NCI-H446 treated with DMSO at 0.1 percent for 48 hours (cell line): Measurements from ENCODE around the gene ARID1B.

ENCODE experiments used
- DNase-seq: peaks from one replicate; lab custom pipeline; 2025; lab: John Stamatoyannopoulos, UW

The ARID1B gene

GRCh38 chr6:156852147-156852857, 75.1 kb downstream of the ARID1B start:
- no peak for DNase-seq

- no peak for DNase-seq
Measured at GRCh38 chr6:156852858-156853216, 75.7 kb downstream of the ARID1B start.

GRCh38 chr6:156853733-156854132, 76.6 kb downstream of the ARID1B start:
- DNase-seq = no peak

GRCh38 chr6:156854466-156855161, 77.4 kb downstream of the ARID1B start:
- DNase-seq = no peak

GRCh38 chr6:156857573-156857972, 80.4 kb downstream of the ARID1B start:
- no peak for DNase-seq

GRCh38 chr6:156859686-156860085, 82.5 kb downstream of the ARID1B start:
- no peak for DNase-seq

GRCh38 chr6:156862711-156863110, 85.5 kb downstream of the ARID1B start:
- DNase-seq = no peak

- no peak for DNase-seq
Measured at GRCh38 chr6:156863504-156863903, 86.3 kb downstream of the ARID1B start.

- DNase-seq = no peak
Measured at GRCh38 chr6:156864557-156864956, 87.4 kb downstream of the ARID1B start.

- no peak for DNase-seq
Measured at GRCh38 chr6:156865019-156865629, 87.9 kb downstream of the ARID1B start.

GRCh38 chr6:156866220-156867015, 89.2 kb downstream of the ARID1B start:
- DNase-seq = no peak

- DNase-seq = no peak
Measured at GRCh38 chr6:156867121-156867520, 89.9 kb downstream of the ARID1B start.

GRCh38 chr6:156868385-156868784, 91.2 kb downstream of the ARID1B start:
- no peak for DNase-seq

- no peak for DNase-seq
Measured at GRCh38 chr6:156869980-156870398, 92.8 kb downstream of the ARID1B start.

- DNase-seq = no peak
Measured at GRCh38 chr6:156870924-156871539, 93.9 kb downstream of the ARID1B start.

- no peak for DNase-seq
Measured at GRCh38 chr6:156872903-156873302, 95.7 kb downstream of the ARID1B start.

GRCh38 chr6:156873654-156874380, 96.6 kb downstream of the ARID1B start:
- no peak for DNase-seq

- DNase-seq = no peak
Measured at GRCh38 chr6:156875062-156875461, 97.9 kb downstream of the ARID1B start.

GRCh38 chr6:156876302-156876701, 99.1 kb downstream of the ARID1B start:
- DNase-seq = no peak

GRCh38 chr6:156877126-156877863, 100.1 kb downstream of the ARID1B start:
- no peak for DNase-seq

- no peak for DNase-seq
Measured at GRCh38 chr6:156878681-156879080, 101.5 kb downstream of the ARID1B start.
